OCI-LY1 (cell line): Measurements from ENCODE around the gene ATG5.
"Not testable (repeated sequence)": the region's sequence is repeated elsewhere in the genome, so short reads cannot be mapped to it uniquely, and the experiment has no call there.

Experiments used
- H2AFZ ChIP-seq: fragments of 200-600 bp; sonication (generic), shearing (Covaris generic); 2 replicates; pipeline ENCODE4 v1.6.0; 2014; ENCODE audit warnings: antibody characterized with exemption, mild to moderate bottlenecking, low read length
- H3F3A ChIP-seq: fragments of 200-600 bp; sonication (generic), shearing (Covaris generic); 2 replicates; pipeline ENCODE4 v1.6.0; 2014; ENCODE audit warnings: mild to moderate bottlenecking, antibody characterized with exemption, low read length, moderate library complexity; ENCODE audit not compliant: insufficient read depth
- H3K27ac ChIP-seq: fragments of 200-600 bp; sonication (generic); 2 replicates; pipeline ENCODE4 v1.5.1; 2014; ENCODE audit warnings: low read length, mixed run types, mild to moderate bottlenecking, low read depth; ENCODE audit not compliant: poor library complexity, severe bottlenecking
- H3K27me3 ChIP-seq: fragments of 200-600 bp; sonication (generic); 2 replicates; pipeline ENCODE4 v1.6.0; 2014; ENCODE audit warnings: antibody characterized with exemption, mild to moderate bottlenecking, low read length, moderate library complexity; ENCODE audit not compliant: insufficient read depth
- H3K36me3 ChIP-seq: fragments of 200-600 bp; sonication (generic); 2 replicates; pipeline ENCODE4 v1.6.1; 2014; ENCODE audit warnings: mild to moderate bottlenecking, antibody characterized with exemption, low read length, moderate library complexity, mixed read lengths; ENCODE audit not compliant: insufficient read depth
- H3K4me1 ChIP-seq: fragments of 200-600 bp; sonication (generic); 2 replicates; pipeline ENCODE4 v1.5.1; 2014; ENCODE audit warnings: mild to moderate bottlenecking, low read length, moderate library complexity; ENCODE audit not compliant: insufficient read depth, severe bottlenecking
- H3K4me2 ChIP-seq: fragments of 200-600 bp; sonication (generic), shearing (Covaris generic); 2 replicates; pipeline ENCODE4 v1.6.1; 2014; ENCODE audit warnings: low read length
- H3K4me3 ChIP-seq: fragments of 200-600 bp; sonication (generic); 2 replicates; pipeline ENCODE4 v1.5.1; 2014; ENCODE audit warnings: low read length, low read depth, mild to moderate bottlenecking, mixed read lengths; ENCODE audit not compliant: poor library complexity, severe bottlenecking
- H3K79me2 ChIP-seq: fragments of 200-600 bp; shearing (Covaris generic); 2 replicates; pipeline ENCODE4 v1.6.1; 2016; ENCODE audit warnings: mixed run types, low read length, mixed read lengths; ENCODE audit not compliant: insufficient read depth
- H3K9ac ChIP-seq: fragments of 200-600 bp; sonication (generic), shearing (Covaris generic); 2 replicates; pipeline ENCODE4 v1.6.1; 2014; ENCODE audit warnings: mild to moderate bottlenecking, low read length, mixed read lengths
- H3K9me2 ChIP-seq: fragments of 200-600 bp; sonication (generic), shearing (Covaris generic); 2 replicates; pipeline ENCODE4 v1.6.1; 2014; ENCODE audit warnings: low read depth, mild to moderate bottlenecking, low read length, mixed read lengths
- H3K9me3 ChIP-seq: fragments of 200-600 bp; shearing (Covaris generic); 2 replicates; pipeline ENCODE4 v1.6.1; 2014; ENCODE audit warnings: low read length, mixed read lengths
- H4K20me1 ChIP-seq: fragments of 200-600 bp; sonication (generic), shearing (Covaris generic); 2 replicates; pipeline ENCODE4 v1.6.0; 2016; ENCODE audit warnings: mild to moderate bottlenecking, low read length; ENCODE audit not compliant: insufficient read depth
- EZH2 ChIP-seq: fragments of 200-600 bp; sonication (generic), shearing (Covaris generic); IDR thresholded peaks from 2 replicates; pipeline ENCODE4 v1.8.0; 2017; ENCODE audit warnings: borderline replicate concordance, mixed run types, mild to moderate bottlenecking, antibody characterized with exemption, low read length, moderate library complexity, mixed read lengths
- TF ChIP-seq, protein P1 (sequence below): fragments of 200-600 bp; sonication (generic), shearing (Covaris generic); IDR thresholded peaks from 2 replicates; pipeline ENCODE4 v1.5.1; 2017; ENCODE audit warnings: mild to moderate bottlenecking, antibody characterized with exemption, low read length, moderate library complexity, mixed read lengths

ATG5 gene

DNA sequence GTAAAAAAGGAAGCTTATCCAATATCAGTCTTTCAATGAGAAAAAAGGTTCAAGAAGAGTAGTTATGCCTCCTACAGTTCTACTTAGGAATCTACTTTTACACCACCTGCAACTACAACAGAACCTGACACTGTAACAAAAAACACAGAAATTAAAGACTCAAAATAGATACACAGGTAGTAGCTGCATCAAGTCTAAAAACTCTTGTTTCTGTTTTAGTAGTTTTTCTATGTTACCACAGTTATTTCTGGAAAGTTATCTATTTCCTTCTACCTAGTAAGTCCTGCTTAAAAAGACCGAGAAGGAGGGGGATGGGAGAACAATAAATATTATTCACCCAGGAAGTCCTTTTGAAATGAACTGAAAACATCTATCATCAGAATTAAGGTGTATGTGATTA, 52.5 kb downstream of the ATG5 start:
- Histone ChIP-seq H3K4me2 (no peak overlapping the region), H3K36me3 (no peaks in the 10 kb centered on the region; the same call in 1 of the 2 replicates), H3K4me3 (no peak overlapping the region)

DNA sequence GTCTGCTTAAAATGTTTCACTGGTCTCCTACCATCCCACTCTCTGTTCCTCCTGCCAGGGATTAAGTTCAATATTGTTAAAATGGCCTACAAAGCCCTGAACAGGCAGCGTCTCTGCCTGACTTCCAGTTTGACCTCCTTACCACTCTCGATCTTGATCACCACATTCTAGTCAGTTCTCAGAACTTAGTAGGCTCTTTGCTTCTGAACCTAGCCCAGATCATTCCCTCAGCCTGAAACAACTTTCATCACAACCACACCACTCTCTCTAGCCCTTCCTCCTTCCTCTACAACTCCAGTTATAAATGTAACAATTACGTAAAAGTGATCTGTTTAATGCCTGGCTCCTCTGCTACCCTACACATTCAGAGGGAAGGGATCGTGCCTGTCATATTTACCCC, 53.3 kb downstream of the ATG5 start:
- H3K27ac ChIP-seq, result no peak overlapping the region
- no peak overlapping the region for H3K4me2 ChIP-seq

More for the DNA sequence above, 52.5 kb downstream of the ATG5 start:
- no peak overlapping the region for H3K27ac ChIP-seq
- TF ChIP-seq, protein P1, sequence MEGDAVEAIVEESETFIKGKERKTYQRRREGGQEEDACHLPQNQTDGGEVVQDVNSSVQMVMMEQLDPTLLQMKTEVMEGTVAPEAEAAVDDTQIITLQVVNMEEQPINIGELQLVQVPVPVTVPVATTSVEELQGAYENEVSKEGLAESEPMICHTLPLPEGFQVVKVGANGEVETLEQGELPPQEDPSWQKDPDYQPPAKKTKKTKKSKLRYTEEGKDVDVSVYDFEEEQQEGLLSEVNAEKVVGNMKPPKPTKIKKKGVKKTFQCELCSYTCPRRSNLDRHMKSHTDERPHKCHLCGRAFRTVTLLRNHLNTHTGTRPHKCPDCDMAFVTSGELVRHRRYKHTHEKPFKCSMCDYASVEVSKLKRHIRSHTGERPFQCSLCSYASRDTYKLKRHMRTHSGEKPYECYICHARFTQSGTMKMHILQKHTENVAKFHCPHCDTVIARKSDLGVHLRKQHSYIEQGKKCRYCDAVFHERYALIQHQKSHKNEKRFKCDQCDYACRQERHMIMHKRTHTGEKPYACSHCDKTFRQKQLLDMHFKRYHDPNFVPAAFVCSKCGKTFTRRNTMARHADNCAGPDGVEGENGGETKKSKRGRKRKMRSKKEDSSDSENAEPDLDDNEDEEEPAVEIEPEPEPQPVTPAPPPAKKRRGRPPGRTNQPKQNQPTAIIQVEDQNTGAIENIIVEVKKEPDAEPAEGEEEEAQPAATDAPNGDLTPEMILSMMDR, result no peak
- TF ChIP-seq EZH2, result no peak
- peaks cover 9% of the 10 kb centered on the region for H3K4me1 ChIP-seq
- no peaks in the 10 kb centered on the region for H3K9me3 ChIP-seq
- no peak overlapping the region for H3K9ac ChIP-seq
- no peaks in the 10 kb centered on the region for H3F3A ChIP-seq
- no peaks in the 10 kb centered on the region for H3K27me3 ChIP-seq
- H2AFZ ChIP-seq, result no peak overlapping the region
- no peaks in the 10 kb centered on the region; the same call in 1 of the 2 replicates for H3K79me2 ChIP-seq
- no peaks in the 10 kb centered on the region for H4K20me1 ChIP-seq
- H3K9me2 ChIP-seq, result no peaks in the 10 kb centered on the region

DNA sequence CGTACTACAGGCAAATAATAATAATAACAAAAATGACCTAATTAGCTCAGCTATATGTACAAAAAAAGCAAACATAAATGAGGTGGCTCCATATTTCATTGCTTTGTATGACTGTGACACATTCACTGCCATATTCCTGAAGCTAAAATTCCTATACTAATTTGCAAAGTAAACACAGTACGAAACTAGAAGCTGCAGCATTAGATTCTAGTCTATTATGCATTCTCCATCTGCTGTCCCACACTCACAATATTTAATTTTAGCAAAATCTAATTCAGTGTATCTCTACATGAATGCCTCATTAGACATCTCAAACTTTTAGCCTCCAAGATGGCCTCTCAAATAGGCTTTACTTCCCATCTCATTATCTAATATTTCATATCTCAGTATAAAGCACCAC, 55.1 kb downstream of the ATG5 start:
- Histone ChIP-seq H3K27me3 (no peaks in the 10 kb centered on the region), H4K20me1 (no peaks in the 10 kb centered on the region), H3K79me2 (no peaks in the 10 kb centered on the region; the same call in 1 of the 2 replicates), H3K36me3 (no peaks in the 10 kb centered on the region; the same call in 1 of the 2 replicates), H3K9me3 (no peaks in the 10 kb centered on the region), H3K9ac (no peak overlapping the region), H3K9me2 (no peaks in the 10 kb centered on the region), H3K4me3 (no peak overlapping the region), H3K27ac (no peak overlapping the region), H2AFZ (no peak overlapping the region), H3K4me1 (peaks cover 9% of the 10 kb centered on the region), H3F3A (no peaks in the 10 kb centered on the region), H3K4me2 (no peak overlapping the region)
- TF ChIP-seq, protein P1, result no peak
- TF ChIP-seq EZH2, result no peak

More for the DNA sequence above, 53.3 kb downstream of the ATG5 start:
- no peak overlapping the region for H3K4me3 ChIP-seq
- peaks cover 9% of the 10 kb centered on the region for H3K4me1 ChIP-seq
- no peak overlapping the region for H3K9ac ChIP-seq
- no peaks in the 10 kb centered on the region for H3K9me3 ChIP-seq
- H3K79me2 ChIP-seq, result no peaks in the 10 kb centered on the region; the same call in 1 of the 2 replicates
- H3K27me3 ChIP-seq, result no peaks in the 10 kb centered on the region
- no peaks in the 10 kb centered on the region for H3F3A ChIP-seq
- no peaks in the 10 kb centered on the region; the same call in 1 of the 2 replicates for H3K36me3 ChIP-seq
- no peak overlapping the region for H2AFZ ChIP-seq
- H4K20me1 ChIP-seq, result no peaks in the 10 kb centered on the region
- H3K9me2 ChIP-seq, result no peaks in the 10 kb centered on the region
- TF ChIP-seq EZH2, result no peak
- TF ChIP-seq, protein P1, result no peak

DNA sequence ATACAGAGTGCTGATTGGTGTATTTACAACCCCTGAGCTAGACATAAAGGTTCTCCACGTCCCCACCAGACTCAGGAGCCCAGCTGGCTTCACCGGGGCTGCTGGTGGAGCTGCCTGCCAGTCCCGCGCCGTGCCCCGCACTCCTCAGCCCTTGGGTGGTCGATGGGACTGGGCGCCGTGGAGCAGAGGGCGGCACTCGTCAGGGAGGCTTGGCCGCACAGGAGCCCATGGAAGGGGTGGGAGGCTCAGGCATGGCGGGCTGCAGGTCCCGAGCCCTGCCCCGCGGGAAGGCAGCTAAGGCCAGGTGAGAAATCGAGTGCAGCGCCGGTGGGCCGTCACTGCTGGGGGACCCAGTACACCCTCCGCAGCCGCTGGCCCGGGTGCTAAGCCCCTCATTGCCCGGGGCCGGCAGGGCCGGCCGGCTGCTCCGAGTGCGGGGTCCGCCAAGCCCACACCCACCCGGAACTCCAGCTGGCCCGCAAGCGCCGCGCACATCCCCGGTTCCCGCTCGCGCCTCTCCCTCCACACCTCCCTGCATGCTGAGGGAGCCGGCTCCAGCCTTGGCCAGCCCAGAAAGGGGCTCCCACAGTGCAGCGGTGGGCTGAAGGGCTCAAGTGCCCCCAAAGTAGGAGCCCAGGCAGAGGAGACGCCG, 56.2 kb downstream of the ATG5 start:
- H3K27me3 ChIP-seq, H3K27ac ChIP-seq, H2AFZ ChIP-seq, H3K4me1 ChIP-seq, H3K9ac ChIP-seq, H3K36me3 ChIP-seq, H3K9me2 ChIP-seq, H4K20me1 ChIP-seq, H3K9me3 ChIP-seq, H3F3A ChIP-seq, H3K4me2 ChIP-seq, H3K79me2 ChIP-seq, H3K4me3 ChIP-seq: not testable (repeated sequence)

DNA sequence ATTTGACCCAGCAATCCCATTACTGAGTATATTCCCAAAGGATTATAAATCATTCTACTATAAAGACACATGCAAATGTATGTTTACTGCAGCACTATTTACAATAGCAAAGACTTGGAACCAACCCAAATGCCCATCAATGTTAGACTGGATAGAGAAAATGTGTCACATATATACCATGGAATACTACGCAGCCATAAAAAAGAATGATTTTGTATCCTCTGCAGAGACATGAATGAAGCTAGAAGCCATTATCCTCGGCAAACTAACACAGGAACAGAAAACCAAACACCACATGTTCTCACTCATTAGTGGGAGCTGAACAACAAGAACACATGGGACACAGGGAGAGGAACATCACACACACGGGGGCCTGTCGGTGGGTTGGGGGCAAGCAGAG, 57.1 kb downstream of the ATG5 start:
- not testable (repeated sequence) for H3K9me2 ChIP-seq, H3K4me2 ChIP-seq, H3K9ac ChIP-seq, H3K27me3 ChIP-seq, H3F3A ChIP-seq, H3K79me2 ChIP-seq, H3K4me3 ChIP-seq, H2AFZ ChIP-seq, H3K4me1 ChIP-seq, H3K27ac ChIP-seq, H3K36me3 ChIP-seq, H3K9me3 ChIP-seq, H4K20me1 ChIP-seq
